GM19025 (cell line): ENCODE measurements around the gene BCL11A.

Experiments
- ATAC-seq: cut with Tn5 transposase; IDR thresholded peaks from one replicate; pipeline ENCODE4 v1.9.1; 2021; ENCODE audit warnings: mild to moderate bottlenecking, low read depth, moderate library complexity; ENCODE audit not compliant: unreplicated experiment

Gene BCL11A

DNA sequence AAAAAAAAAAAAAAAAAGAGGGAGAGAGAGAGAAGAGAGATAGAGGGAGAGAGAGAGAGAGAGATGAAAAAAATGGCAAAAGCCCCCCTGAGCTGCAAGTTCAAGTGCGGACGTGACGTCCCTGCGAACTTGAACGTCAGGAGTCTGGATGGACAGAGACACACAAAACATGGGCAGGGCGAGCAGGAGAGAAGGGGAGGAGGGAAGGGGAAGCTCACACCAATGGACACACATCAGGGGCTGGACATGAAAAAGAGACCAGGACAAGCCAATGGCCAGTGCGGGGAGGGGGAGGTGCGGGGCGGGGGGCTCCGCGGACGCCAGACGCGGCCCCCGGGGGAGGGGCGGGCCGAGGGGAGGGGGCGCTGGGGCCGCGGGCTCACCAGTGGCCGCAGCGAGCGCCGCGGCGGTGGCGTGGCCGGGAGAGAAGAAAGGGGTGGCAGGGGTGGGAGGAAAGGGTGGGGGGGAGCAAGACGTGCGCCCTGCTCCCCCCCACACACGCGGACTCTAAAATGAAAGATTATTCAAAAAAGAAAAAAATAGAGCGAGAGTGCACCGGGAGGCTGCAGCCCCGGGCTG, at the start of gene BCL11A:
Gene BCL11A, minus strand, starts transcription at position 160 of the 579 bp plus-strand sequence. CDS start 384 bp downstream, outside the sequence.
- no peak for ATAC-seq

DNA sequence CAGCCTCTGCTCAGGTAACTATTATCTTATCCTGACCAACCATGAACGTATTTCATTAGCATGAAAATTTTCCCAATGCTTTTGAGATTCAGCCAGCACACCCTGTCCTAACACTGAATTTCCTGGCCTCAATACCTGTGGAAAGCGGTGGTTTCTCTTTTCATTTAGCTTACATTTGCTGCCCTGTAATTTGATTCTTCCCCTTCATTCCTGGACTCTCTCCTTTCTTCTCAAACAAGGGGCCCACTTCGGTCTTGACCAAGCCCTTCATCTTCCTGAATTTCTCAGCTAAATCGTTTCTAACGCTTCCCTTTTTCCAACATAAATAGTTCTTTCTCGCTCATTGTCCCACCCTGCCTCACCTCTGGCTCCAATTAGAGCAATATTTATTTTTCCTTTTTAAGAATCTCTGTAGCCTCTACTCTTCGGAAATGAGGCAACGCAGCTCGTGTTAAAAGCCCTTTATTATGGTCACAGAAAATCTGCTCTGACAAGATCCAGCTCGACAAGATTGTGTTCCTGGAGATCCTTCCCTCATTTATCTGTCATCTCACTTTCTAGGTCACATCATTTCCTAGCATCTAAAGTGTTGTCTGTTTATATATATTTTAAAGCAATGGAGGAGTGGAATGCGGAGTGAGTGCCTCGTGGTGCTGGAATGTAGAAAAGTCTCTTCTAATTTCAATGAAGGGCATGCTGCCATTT, 49.5 kb upstream of the BCL11A start:
- no peak for ATAC-seq

DNA sequence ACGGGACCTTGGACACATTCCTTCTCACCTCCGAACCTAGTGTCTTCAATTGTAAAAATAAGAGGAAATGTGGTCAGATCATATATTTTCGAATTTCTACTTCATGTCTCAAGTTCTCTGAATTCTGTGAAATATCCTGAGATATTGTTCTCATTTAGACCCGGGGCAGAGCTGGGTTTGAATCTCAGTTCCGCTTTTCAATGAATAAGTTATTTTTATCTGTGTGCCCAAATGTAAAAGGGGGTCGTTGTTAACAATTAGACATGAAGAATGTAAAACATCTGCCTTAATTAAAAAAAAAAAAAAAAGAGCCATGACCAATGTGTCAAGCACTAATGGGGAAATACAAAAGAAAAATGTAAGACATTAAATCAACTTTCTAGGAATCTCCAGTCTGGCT, 48.9 kb upstream of the BCL11A start:
- ATAC-seq = no peak

DNA sequence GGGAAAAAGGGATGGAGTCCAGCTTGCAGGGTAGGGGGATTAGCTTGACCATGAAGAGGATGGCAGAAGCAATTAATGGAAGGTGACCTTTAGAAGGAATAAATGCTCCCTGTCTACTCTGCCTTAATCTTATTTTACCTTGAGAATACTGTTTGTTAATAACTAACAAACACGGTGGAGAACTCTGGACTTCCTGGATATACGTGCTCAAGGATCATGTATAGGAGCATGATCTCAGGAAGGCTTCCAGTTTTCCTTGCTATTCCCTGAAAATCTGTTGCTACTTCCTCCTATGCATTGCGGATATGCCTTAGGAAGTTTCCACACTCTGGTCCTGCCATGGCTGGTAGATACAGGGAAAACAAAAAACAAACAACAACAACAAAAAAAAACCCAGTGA, 44.8 kb upstream of the BCL11A start:
- no peak for ATAC-seq

DNA sequence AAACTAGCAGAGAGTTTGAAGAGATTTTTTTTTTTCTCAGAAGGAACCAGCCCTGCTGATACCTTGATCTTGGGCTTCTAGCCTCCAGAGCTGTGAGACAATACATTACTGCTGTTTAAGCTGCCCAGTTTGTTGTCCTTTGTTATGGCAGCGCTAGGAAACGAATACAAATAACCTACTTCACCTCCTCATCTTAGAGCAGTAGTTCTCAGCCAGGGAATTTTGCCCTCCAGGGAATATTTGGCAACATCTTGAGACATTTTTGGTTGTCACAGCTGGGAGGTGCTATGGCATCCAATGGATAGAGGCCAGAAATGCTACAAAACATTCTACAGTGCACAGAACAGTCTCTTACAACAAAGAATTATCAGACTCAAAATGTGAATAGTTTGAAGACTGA, 43.9 kb upstream of the BCL11A start:
- no peak for ATAC-seq

DNA sequence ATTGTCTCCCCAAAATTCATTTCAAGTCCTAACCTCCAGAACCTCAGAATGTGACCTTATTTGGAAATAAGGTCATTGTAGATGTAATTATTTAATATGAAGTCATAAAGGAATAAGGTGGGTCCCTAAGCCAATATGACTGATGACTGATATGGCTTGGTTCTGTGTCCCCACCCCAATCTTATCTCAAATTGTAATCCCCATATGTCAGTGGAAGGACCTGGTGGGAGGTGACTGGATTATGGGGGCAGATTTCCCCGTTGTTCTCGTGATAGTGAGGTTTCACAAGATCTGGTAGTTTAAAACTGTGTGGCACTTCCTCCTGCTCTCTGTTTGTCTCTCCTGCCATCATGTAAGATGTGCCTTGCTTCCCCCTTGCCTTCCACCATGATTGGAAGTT, 43.0 kb upstream of the BCL11A start:
- no peak for ATAC-seq

DNA sequence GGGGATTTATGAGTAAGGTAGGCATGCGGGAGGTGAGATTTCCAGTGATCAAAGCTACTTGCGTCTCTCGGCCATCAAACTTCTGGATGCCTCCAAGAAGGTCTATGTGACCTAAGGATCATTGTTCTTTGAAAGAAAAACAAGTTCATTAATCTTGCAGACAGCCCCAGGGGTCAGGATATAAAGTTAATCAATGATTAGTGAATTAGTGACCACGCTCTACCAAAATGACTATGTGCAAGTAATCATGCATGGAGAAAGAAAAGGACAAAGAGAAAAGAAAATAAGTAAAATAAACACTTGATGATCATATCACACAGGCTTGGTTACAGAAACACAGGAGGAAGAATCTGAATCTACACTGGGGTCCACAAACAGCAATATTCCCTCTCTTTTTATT, 42.5 kb upstream of the BCL11A start:
- no peak for ATAC-seq

DNA sequence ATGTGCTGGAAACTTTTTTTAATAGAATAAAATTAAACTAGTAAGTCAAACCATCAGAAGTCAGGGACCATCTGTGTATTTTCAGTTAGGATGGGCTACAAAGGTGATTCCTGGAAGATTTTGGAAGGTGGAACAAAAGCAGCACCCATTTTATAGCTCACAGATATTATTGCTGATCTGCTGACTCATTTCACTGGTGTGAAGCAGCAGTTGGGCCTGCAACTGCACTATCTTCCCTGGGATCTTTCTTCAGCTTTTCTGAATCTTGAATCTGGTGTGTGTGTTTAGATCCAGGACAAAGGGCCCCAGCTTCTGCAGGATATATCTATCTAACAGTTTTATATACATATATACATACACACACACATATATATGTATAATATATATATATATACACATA, 35.6 kb upstream of the BCL11A start:
- ATAC-seq = no peak

DNA sequence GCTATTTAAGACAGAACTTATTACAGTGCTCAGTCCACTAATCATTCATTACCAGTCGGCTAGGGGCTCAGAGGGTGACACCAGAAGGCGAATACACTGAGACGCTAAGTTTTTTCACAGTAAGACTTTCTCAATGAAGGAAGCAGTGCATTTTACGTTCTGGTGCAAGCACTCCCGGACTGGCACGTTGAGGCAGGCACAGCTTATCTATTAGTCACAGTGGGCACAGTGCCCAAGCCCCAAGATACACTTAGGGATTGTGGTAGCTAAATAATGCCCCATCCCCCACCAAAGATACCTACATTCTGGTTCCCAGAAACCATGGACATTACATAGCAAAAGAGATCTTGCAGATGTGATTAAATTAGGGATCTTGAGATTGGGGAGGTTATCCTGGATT, 32.6 kb upstream of the BCL11A start:
- no peak for ATAC-seq

DNA sequence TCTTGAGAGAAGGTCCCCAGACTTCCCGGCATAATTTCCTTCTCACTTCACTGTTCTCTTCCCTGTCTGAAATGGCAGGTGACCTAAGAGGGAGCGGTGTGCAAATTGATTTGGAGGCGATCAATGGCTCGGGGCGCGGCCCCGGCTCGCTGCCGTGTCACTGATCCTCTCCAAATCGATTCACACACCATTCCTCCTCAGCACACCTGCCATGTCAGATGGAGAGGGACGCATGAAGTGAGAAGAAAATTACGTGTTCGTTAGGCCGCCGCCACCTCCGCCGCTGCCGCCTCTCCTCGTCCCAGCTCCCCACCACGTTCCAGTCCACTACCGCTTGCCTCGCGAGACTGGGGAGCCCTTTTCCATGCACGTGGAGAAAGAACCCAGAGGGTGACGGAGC, 31.8 kb upstream of the BCL11A start:
- no peak for ATAC-seq

DNA sequence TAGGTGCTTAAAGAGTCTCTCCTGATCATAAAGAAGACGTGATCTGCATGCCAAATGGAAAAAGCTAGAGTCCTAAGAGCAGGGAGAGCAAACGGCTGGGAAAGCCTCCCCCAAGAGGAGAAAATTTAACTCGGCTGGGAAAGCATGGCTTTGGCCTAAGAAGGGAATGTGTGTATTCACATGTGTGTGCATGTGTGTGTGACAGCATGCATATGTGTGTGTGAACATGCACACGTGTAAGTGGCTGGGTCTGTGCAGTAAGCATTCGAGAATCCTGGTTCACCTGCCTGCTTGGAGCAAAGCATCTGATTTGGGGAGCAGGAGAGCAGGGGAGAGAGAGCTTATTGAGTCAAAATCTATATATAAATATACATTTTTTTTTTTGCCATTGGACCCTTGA, 30.1 kb upstream of the BCL11A start:
- no peak for ATAC-seq

DNA sequence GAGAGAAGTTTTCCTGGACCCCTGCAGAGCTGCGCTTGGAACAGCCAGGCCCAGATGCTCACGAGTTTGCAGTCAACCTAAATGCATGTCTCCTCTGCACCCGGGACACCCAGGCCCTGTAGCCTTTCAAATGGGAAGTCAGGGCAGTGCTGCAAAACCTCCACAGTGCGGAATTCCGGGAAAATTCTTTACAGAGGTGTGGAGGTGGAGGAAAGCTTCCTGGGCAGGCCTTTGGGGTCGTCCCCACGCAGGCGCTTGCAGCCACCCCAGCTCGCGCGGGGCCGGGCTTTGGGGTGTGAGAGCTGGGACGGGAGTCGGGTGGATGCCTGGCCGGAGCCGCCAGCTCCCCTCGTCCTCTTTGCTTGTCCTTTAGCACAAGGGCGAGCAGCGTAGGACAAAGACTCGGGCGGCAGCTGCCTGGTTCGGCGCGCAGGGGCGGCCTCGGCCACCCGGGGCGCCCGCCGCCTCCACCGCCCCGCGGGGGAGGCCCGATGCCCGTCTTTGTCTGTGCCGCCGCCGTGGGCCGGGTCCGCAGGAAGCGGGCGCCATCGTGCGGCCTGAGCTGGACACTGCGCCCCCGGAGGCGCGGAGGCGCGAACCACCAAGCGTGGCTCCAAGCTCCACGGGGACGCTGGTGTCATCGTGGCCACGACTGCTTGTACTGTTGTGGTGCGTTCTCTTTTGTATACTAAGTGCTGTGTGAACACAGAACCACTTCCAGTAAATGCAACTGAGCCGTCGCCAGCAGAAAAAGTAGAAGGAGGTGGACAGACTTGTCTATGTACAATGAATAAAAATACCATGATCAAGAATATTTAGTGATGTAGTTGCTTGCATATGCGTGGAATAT, 28.2 kb upstream of the BCL11A start:
- peak; percentile 97 for ATAC-seq

DNA sequence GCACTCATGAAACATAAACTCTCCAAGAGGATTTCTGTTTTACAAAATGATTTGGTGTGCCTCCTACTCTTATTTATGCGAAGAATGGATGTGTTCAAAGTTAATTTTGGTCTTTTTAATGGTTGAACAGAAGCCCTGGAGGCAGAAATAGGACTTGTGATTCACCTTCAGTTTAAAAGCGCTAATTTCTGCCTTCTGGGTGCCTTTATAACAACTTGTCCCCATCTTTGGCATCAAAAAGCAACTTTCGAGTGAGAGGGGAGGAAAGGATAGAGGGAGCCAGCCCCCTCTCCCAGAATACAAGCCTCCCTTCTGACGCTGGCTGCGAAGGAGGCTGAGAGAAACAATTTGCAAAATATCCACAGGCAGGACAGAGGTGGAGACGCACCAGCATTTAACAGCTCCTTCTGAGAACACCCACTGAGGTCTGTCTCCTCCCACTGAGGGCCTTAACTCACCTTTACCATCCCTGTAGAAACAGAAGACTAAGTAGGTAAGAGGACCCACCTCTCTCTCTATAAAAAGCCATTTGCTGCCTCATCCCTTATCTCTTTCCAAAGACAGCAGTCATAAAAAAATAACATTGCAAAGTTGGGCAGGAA, 24.3 kb upstream of the BCL11A start:
- no peak for ATAC-seq

DNA sequence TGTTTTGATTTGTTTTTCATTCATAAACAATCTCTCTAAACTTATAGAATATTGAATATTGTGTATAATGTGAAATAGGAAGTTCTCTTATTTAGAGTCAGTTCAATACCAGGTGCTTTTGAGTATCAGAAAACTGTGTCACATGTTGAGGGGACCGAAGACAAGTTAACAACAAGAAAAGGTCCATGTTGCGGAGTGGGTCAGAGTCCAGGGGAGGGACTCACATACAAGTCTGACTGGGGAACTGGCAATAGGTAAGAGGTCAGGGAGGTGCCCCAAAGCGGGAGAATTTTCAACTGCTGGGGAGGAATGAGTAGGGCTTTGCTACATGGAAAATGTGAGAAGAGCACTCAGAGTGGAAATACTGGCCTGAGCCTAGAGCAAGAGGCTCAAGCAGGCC, 19.8 kb upstream of the BCL11A start:
- ATAC-seq = no peak

DNA sequence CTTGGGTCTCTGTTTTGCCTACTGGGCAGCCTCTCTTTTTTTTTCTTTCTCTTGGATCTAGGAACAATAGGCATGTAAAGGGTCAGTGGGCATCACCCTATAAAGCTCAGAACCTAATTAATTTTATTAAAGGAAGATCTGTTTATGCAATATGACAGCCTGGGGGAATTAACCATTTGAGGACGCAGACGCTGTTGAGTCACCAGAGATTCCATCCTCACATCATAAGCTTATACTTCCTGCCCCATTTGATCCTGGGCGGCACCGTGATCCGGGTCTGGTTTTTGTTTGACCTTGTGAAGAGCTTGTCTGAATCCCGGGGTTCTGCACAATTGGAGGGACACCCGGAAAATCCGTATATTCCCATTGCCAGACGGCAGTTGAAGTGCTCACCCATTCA, 16.8 kb upstream of the BCL11A start:
- ATAC-seq = no peak

DNA sequence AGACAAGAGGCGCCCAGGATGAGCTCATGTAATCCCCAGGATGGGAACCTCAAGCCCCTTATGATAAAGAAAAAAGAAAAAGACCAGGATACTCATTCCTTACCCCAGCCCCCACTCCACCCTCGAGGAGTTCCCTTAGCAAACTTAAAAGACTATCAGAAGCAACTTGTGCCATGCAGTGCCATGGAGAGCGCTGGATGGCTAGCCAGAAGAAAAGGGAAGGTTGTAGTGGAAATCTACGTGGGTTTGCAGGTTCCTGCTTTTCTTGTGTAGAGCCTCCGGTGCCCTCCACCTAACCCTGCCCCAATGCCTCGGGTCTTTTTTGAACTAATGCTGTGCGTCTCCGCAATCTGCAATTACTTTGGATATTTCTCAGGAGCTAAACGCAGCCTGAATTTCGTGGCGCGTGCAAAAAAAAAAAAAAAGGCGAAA, 16.2 kb upstream of the BCL11A start:
- ATAC-seq = no peak

DNA sequence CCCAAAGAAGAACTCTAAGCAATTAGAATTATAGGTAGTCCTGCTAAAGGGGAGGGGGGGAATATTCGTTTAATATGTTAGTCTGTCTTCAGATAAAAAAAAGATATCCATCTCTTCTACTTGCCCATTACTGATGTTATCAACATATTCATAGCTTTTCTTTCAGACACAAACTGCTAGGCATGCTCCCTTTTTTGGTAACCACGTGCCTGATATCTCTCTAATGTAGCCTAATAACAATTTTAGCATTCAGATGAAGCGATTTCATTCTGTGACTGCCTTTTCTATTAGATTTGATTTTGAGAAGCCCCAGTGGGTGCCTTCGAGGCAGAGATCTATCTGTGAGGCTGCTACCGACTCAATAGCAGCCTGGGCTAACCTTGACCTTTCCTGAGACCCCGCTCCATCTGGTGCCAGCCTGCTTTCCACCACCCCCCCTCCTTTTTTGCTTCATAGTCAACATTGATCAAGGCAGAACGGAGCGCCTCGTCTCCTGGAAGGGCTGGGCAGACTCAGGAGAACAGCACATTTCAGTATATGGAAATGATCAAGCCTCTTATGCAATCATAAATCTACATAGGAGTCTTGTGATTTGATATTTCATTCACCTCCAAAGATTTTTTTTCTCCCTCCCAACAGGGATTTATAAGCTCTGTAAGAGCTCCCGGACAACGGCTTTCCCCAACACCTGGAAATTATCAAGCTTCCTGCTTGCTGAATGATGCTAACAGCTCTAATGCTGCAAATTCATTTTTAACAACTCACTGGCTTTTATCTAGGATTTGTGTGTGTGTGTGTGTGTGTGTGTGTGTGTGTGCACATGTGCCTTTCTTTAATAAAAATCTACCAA, 14.7 kb upstream of the BCL11A start:
- ATAC-seq = no peak

DNA sequence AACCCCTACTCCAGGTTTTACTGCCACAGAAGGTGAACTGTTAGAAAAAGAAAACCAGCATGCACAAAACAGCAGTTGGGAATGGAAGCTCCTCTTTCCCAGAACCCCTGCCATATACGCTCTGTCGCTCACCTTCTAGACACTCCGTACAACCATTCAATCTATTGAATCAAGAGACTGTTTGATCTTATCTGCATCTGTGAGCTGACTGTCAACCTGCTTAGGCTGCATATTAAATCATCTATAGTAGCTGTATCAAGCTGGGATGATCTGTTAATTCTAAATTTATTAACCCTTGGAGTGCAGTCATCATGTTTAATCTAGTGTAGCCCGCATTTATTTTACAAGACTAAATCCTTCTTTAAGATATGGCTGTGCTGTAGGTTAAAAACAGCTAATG, 13.6 kb upstream of the BCL11A start:
- ATAC-seq = no peak

DNA sequence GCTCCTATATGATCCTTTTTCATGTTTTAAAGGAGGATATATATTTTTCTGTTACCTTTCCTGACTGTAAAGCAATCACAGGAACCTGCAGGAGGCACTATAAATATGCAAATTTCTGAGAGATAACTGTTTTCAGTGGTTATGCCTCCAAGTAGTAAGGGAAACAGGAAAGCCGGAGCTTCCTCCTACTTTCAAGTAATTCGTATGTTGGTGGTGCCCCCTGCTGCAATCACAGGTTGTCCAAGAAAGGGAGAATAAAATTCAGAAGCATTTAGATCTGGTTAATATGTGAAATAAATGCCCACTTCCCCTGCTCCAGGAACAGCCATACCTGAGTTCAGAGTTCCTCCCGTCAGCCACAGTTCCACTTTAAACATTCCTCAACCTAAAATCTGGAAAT, 12.0 kb upstream of the BCL11A start:
- no peak for ATAC-seq
